Activated CD8-positive, alpha-beta T cell treated with anti-CD3 and anti-CD28 coated beads for 36 hours (primary cell): ENCODE results near the gene TEX14. TPM values are rescaled to one million over a fixed set of nuclear protein-coding genes. Genes with fewer than 3 reads are reported as not detected.

Experiments used
- ATAC-seq: fragments of 200-7000 bp; cut with Tn5 transposase; one replicate; pipeline ENCODE4 v1.10.0; 2021; ENCODE audit warnings: mild to moderate bottlenecking, moderate library complexity
- CTCF ChIA-PET: fragments of 350-600 bp; sonication (Branson Sonifier 250); formaldehyde crosslinking; loops from one replicate; lab custom pipeline; 2021; ENCODE audit warnings: antibody characterized with exemption; lab: Charles Lee
- POLR2A ChIA-PET: fragments of 350-600 bp; sonication (Branson Sonifier 250); formaldehyde crosslinking; loops from one replicate; lab custom pipeline; 2021; ENCODE audit warnings: antibody characterized with exemption; lab: Charles Lee
- DNase-seq: peaks from one replicate; pipeline ENCODE4 v3.0.0-alpha.2; 2020
- H3K27ac Mint-ChIP-seq: one replicate; pipeline ENCODE4 v1.8.0; 2021; ENCODE audit warnings: mild to moderate bottlenecking, mixed read lengths
- H3K27me3 Mint-ChIP-seq: one replicate; pipeline ENCODE4 v1.8.0; 2021; ENCODE audit warnings: mixed read lengths
- H3K36me3 Mint-ChIP-seq: one replicate; pipeline ENCODE4 v1.8.0; 2021; ENCODE audit warnings: low read depth, mixed read lengths
- H3K4me1 Mint-ChIP-seq: one replicate; pipeline ENCODE4 v1.8.0; 2021; ENCODE audit warnings: low read depth, mixed read lengths
- H3K4me3 Mint-ChIP-seq: one replicate; pipeline ENCODE4 v1.8.0; 2021; ENCODE audit warnings: mild to moderate bottlenecking, moderate library complexity, mixed read lengths
- H3K9me3 Mint-ChIP-seq: one replicate; pipeline ENCODE4 v1.8.0; 2021; ENCODE audit warnings: mixed read lengths
- CTCF ChIP-seq: fragments of 200-600 bp; IDR thresholded peaks from one replicate; pipeline ENCODE4 v1.8.0; 2022; ENCODE audit warnings: antibody characterized with exemption, mild to moderate bottlenecking
- intact Hi-C: fragments of 100-400 bp; cut with micrococcal nuclease; formaldehyde crosslinking; loops from one replicate; pipeline ENCODE4 v1.10.0; 2022
- total RNA-seq, 2 experiments: library from RNA; stranded (reverse); gene quantifications; one replicate each; pipeline ENCODE4 v1.2.3, GENCODE V29; 2021

Gene TEX14
- total RNA-seq, 2 experiments from 2014 or later: 0.23 to 0.31 TPM

DNA sequence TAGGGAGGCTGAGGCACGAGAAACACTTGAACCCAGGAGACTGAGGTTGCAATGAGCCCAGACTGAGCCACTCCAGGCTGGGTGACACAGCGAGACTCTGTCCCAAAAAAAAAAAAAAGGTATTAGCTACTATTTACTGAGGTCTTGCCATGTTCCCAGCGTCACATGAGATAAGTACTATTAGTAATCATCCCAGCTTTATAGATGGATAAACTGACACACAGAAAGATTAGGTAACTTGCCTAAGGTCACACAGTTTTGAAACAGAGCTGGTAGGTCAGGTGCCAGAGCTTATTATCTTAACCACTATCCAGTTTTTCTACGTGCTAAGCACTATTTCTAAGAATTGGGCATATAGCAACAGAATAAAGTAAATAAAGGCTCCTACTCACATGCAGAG is 51.6 kb downstream of the TEX14 start:
- peaks cover 3% of the 10 kb centered on the region for H3K4me1 Mint-ChIP-seq
- H3K27me3 Mint-ChIP-seq: no peaks in the 10 kb centered on the region
- no peaks in the 10 kb centered on the region for H3K9me3 Mint-ChIP-seq
- TF ChIP-seq CTCF: no peak
- ChIA-PET POLR2A (interaction anchor here (0.6 to 6.2 kb wide), 4 partner anchors 8 to 52 kb away, joined by 4 to 85 read pairs (median 6); partner anchors contain the start of genes RAD51C and TEX14), CTCF (interaction anchor here (1.0 to 1.6 kb wide), 4 partner anchors 8 to 366 kb away, joined by 3 to 6 read pairs (median 4); partner anchors contain the start of gene RAD51C)
- no peak for DNase-seq
- no peaks in the 10 kb centered on the region for H3K36me3 Mint-ChIP-seq
- no peak for ATAC-seq
- H3K4me3 Mint-ChIP-seq: no peak overlapping the region
- no peak overlapping the region for H3K27ac Mint-ChIP-seq
- intact Hi-C loops: no loop called here

DNA sequence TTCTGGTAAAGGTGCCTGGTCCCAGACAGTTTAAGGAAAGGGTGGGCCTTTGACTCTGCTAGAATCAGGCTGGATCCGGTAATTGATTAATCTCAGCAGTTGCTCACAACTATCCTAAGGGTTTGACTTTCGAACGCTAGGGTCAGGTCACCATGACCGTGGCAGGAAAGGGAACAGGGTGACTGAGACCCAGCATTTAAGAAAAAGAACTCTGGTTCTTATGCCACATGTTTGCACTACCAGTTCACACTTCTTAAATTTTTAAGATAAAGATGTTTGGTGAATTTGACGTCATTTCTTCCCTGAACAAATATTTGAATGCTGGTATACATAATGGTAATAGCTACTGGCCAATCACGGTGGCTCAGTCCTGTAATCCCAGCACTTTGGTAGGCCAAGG is 52.2 kb downstream of the TEX14 start:
- CTCF ChIA-PET: interaction anchor here (1.0 to 1.6 kb wide), 3 partner anchors 8 to 121 kb away, joined by 3 to 6 read pairs (median 4); partner anchors contain the start of gene RAD51C
- intact Hi-C loops: loop anchor here (10.0 kb wide), 1 partner anchor 305 kb away; no protein-coding TSS in a partner anchor

DNA sequence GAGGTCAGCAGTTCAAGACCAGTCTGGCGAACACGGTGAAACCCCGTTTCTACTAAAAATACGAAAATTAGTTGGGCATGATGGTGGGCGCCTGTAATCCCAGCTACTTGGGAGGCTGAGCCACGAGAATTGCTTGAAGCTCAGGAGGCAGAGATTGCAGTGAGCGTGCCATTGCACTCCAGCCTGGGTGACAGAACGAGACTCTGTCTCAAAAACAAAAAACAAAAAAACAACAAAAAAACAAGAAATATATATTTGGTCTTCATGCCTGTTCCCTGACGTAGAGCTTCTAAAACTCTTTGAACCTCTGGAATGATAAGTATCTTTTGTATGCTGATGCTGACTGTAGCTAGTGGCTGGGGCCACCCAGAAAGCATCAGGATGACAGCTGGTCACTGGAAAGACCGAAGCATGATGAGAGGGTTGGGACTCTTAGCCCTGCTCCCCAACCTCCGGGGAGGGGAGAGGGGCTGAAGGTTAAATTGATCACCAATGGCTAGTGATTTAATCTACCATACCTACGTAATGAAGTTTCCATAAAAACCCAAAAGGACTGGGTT is 54.8 kb downstream of the TEX14 start:
- CTCF ChIA-PET: interaction anchor here (1.2 kb wide), 1 partner anchor 10 kb away, joined by 3 read pairs; no protein-coding TSS in a partner anchor

More for the DNA sequence above, 52.2 kb downstream of the TEX14 start:
- ATAC-seq (no peak), DNase-seq (no peak)
- H3K4me3 Mint-ChIP-seq: no peak overlapping the region
- no peaks in the 10 kb centered on the region for H3K27me3 Mint-ChIP-seq
- H3K27ac Mint-ChIP-seq: no peak overlapping the region
- peaks cover 3% of the 10 kb centered on the region for H3K4me1 Mint-ChIP-seq
- no peaks in the 10 kb centered on the region for H3K9me3 Mint-ChIP-seq
- no peak for TF ChIP-seq CTCF
- H3K36me3 Mint-ChIP-seq: no peaks in the 10 kb centered on the region
- POLR2A ChIA-PET: interaction anchor here (1.1 to 6.2 kb wide), 3 partner anchors 8 to 53 kb away, joined by 6 to 85 read pairs (median 6); partner anchors contain the start of genes RAD51C and TEX14

DNA sequence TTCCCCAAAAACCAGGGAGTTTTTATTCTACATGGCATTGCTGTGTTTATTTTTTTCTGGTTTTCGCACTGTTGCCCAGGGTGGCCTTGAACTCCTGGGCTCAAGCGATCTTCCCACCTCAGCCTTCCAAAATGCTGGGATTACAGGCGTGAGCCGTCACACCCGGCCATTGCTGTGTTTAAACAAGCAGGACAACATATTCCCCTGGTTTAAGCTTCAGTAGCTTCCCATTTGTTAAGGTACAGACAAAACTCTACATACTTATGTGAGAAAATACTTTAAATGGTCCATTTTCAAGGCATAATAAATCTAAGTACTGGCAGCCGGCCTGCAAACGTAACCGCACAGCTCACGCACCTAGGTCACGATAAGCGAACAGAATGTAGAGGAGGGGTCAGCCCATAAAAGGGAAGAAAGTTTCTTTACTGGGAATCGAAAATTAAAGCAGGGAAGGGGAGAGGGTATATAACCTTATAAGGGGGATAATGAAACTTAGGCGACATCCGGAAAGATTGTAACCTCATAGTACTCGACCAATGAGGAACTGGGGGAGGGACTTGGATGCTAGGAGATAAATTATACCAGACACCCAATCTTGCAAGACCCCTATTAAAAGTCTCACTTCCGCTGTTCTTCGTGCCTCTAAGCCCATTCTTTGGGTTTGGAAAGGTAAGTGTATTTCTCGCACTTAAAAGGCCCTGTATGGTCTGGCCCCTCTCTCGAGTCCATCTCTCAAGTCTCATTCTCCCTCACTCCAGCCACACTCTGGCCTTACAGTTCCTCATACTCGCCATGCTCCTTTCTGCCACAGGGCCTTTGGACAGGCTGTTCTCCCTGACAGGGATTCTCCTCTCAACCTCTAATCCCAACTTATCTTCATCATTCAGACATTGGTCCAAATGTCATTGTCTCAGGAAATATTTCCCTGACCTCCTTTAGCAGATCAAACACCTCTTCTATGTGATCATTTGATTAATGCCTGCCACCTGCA is 59.2 kb downstream of the TEX14 start:
- no peak for ATAC-seq
- no peak overlapping the region for H3K4me3 Mint-ChIP-seq
- no peak overlapping the region for H3K27ac Mint-ChIP-seq
- intact Hi-C loops: loop anchor here (10.0 kb wide), 1 partner anchor 298 kb away; no protein-coding TSS in a partner anchor
- H3K27me3 Mint-ChIP-seq: no peaks in the 10 kb centered on the region
- no peak for TF ChIP-seq CTCF
- CTCF ChIA-PET: interaction anchor here (1.0 to 2.4 kb wide), 8 partner anchors 8 to 372 kb away, joined by 3 to 17 read pairs (median 6); no protein-coding TSS in a partner anchor
- H3K9me3 Mint-ChIP-seq: no peaks in the 10 kb centered on the region
- POLR2A ChIA-PET: interaction anchor here (0.6 to 5.8 kb wide), 94 partner anchors 10 to 1792 kb away, joined by 3 to 235 read pairs (median 4); partner anchors contain the start of genes HSF5, MTMR4, PPM1E and RAD51C
- peaks cover 3% of the 10 kb centered on the region for H3K4me1 Mint-ChIP-seq
- no peak for DNase-seq
- no peaks in the 10 kb centered on the region for H3K36me3 Mint-ChIP-seq

More for the DNA sequence above, 54.8 kb downstream of the TEX14 start:
- peaks cover 6% of the 10 kb centered on the region for H3K4me1 Mint-ChIP-seq
- ATAC-seq (no peak), DNase-seq (no peak)
- no peaks in the 10 kb centered on the region for H3K36me3 Mint-ChIP-seq
- POLR2A ChIA-PET: no interaction called here
- no peak for TF ChIP-seq CTCF
- intact Hi-C loops: loop anchor here (10.0 kb wide), 1 partner anchor 302 kb away; no protein-coding TSS in a partner anchor
- no peak overlapping the region for H3K27ac Mint-ChIP-seq
- no peaks in the 10 kb centered on the region for H3K27me3 Mint-ChIP-seq
- H3K4me3 Mint-ChIP-seq: no peak overlapping the region
- H3K9me3 Mint-ChIP-seq: no peaks in the 10 kb centered on the region
